ENCODE results near the gene CAMSAP2. TPM values are rescaled to one million over a fixed set of nuclear protein-coding genes. Genes with fewer than 3 reads are reported as not detected.
A peak's percentile ranks its signal among the peaks of the same experiment; 100 is the strongest.

The CAMSAP2 gene
- total and polyA plus RNA-seq, 12 donors = 7.0 to 47.1 (median 38.1) TPM

- Histone ChIP-seq H3K27ac (no peak overlapping the region), H3K4me3 (no peak overlapping the region), H3K36me3 (no peaks in the 10 kb centered on the region), H3K9me3 (no peaks in the 10 kb centered on the region), H3K4me1 (peaks cover 0 to 11% (median 0%) of the 10 kb centered on the region in 9 donors), H3K27me3 (peaks cover 0 to 6% (median 0%) of the 10 kb centered on the region in 7 donors)
- ATAC-seq = no peak
- TF ChIP-seq, protein P1, sequence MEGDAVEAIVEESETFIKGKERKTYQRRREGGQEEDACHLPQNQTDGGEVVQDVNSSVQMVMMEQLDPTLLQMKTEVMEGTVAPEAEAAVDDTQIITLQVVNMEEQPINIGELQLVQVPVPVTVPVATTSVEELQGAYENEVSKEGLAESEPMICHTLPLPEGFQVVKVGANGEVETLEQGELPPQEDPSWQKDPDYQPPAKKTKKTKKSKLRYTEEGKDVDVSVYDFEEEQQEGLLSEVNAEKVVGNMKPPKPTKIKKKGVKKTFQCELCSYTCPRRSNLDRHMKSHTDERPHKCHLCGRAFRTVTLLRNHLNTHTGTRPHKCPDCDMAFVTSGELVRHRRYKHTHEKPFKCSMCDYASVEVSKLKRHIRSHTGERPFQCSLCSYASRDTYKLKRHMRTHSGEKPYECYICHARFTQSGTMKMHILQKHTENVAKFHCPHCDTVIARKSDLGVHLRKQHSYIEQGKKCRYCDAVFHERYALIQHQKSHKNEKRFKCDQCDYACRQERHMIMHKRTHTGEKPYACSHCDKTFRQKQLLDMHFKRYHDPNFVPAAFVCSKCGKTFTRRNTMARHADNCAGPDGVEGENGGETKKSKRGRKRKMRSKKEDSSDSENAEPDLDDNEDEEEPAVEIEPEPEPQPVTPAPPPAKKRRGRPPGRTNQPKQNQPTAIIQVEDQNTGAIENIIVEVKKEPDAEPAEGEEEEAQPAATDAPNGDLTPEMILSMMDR (IDR thresholded peaks at IDR 0.05) = no peak
- 91 to 95% methylated on average over 5 of the region's 5 CpGs for WGBS, 2 donors
- intact Hi-C loops (cut with DNase I) = loop anchor here in 1 of 10 donors (10.0 kb wide), 1 partner anchor 143 kb away; no protein-coding TSS in a partner anchor
- no peak for DNase-seq
Measured at GRCh38 chr1:200901350-200901749, 162.7 kb downstream of the CAMSAP2 start.

- DNase-seq (no peak), ATAC-seq (peak in 3 of 8 donors; percentile 18 to 50 (median 36))
- no peaks in the 10 kb centered on the region for H3K36me3 ChIP-seq
- peaks cover 0 to 6% (median 0%) of the 10 kb centered on the region in 7 donors for H3K27me3 ChIP-seq
- TF ChIP-seq, protein P1 (IDR thresholded peaks at IDR 0.05) = no peak
- no peak overlapping the region for H3K27ac ChIP-seq
- H3K9me3 ChIP-seq = no peaks in the 10 kb centered on the region
- no peak overlapping the region for H3K4me3 ChIP-seq
- WGBS, 2 donors = 60 to 61% methylated on average over 8 of the region's 8 CpGs
- peaks cover 0 to 11% (median 0%) of the 10 kb centered on the region in 9 donors for H3K4me1 ChIP-seq
- intact Hi-C loops (cut with DNase I) = loop anchor here in 1 of 10 donors (10.0 kb wide), 1 partner anchor 143 kb away; no protein-coding TSS in a partner anchor
Measured at GRCh38 chr1:200901796-200902444, 163.2 kb downstream of the CAMSAP2 start.

GRCh38 chr1:200903793-200904192 is 165.1 kb downstream of the CAMSAP2 start:
- intact Hi-C loops (cut with DNase I) = loop anchor here in 1 of 10 donors (10.0 kb wide), 1 partner anchor 141 kb away; no protein-coding TSS in a partner anchor
- WGBS, 2 donors = 95% methylated on average over 5 of the region's 5 CpGs

GRCh38 chr1:200904772-200905171 is 166.1 kb downstream of the CAMSAP2 start:
- intact Hi-C loops (cut with DNase I) = loop anchor here in 1 of 10 donors (10.0 kb wide), 1 partner anchor 140 kb away; no protein-coding TSS in a partner anchor
- H3K4me3 ChIP-seq = no peak overlapping the region
- peaks cover 0 to 6% (median 0%) of the 10 kb centered on the region in 7 donors for H3K27me3 ChIP-seq
- ATAC-seq (no peak), DNase-seq (no peak)
- H3K27ac ChIP-seq = no peak overlapping the region
- no peaks in the 10 kb centered on the region for H3K9me3 ChIP-seq
- H3K36me3 ChIP-seq = no peaks in the 10 kb centered on the region
- TF ChIP-seq, protein P1 (IDR thresholded peaks at IDR 0.05) = no peak
- H3K4me1 ChIP-seq = peaks cover 0 to 14% (median 0%) of the 10 kb centered on the region in 9 donors

More at GRCh38 chr1:200903793-200904192, 165.1 kb downstream of the CAMSAP2 start:
- DNase-seq (no peak), ATAC-seq (no peak)
- Histone ChIP-seq H3K27me3 (peaks cover 0 to 6% (median 0%) of the 10 kb centered on the region in 7 donors), H3K27ac (no peak overlapping the region), H3K4me3 (no peak overlapping the region), H3K9me3 (no peaks in the 10 kb centered on the region), H3K4me1 (peaks cover 0 to 14% (median 0%) of the 10 kb centered on the region in 9 donors), H3K36me3 (no peaks in the 10 kb centered on the region)
- TF ChIP-seq, protein P1 (IDR thresholded peaks at IDR 0.05) = no peak
